GM19324 (cell line): ENCODE results near the gene AP3B1.
"Not testable (repeated sequence)": the region's sequence is repeated elsewhere in the genome, so short reads cannot be mapped to it uniquely, and the experiment has no call there.

Experiments used
- ATAC-seq: cut with Tn5 transposase; IDR thresholded peaks from one replicate; pipeline ENCODE4 v1.9.1; 2021; ENCODE audit warnings: mild to moderate bottlenecking, moderate library complexity; ENCODE audit not compliant: unreplicated experiment, low FRiP score

The AP3B1 gene

GRCh38 chr5:78182838-78183237 is 111.7 kb downstream of the AP3B1 start:
- ATAC-seq, result no peak

GRCh38 chr5:78178356-78178755 is 116.1 kb downstream of the AP3B1 start:
- ATAC-seq, result no peak

GRCh38 chr5:78170335-78170734 is 124.2 kb downstream of the AP3B1 start:
- ATAC-seq, result not testable (repeated sequence)

- no peak for ATAC-seq
Observed at GRCh38 chr5:78162253-78162862, 132.1 kb downstream of the AP3B1 start.

- ATAC-seq, result no peak
Observed at GRCh38 chr5:78157001-78157400, 137.5 kb downstream of the AP3B1 start.

- ATAC-seq, result no peak
Observed at GRCh38 chr5:78151594-78152271, 142.8 kb downstream of the AP3B1 start.

GRCh38 chr5:78137290-78137689 is 157.2 kb downstream of the AP3B1 start:
- ATAC-seq, result no peak

- ATAC-seq, result no peak
Observed at GRCh38 chr5:78133423-78133822, 161.1 kb downstream of the AP3B1 start.

- no peak for ATAC-seq
Observed at GRCh38 chr5:78132507-78132906, 162.0 kb downstream of the AP3B1 start.

GRCh38 chr5:78129597-78129996 is 164.9 kb downstream of the AP3B1 start:
- ATAC-seq, result no peak

GRCh38 chr5:78127875-78128274 is 166.6 kb downstream of the AP3B1 start:
- no peak for ATAC-seq

GRCh38 chr5:78126536-78126935 is 168.0 kb downstream of the AP3B1 start:
- no peak for ATAC-seq

GRCh38 chr5:78116167-78116566 is 178.3 kb downstream of the AP3B1 start:
- ATAC-seq, result no peak

- no peak for ATAC-seq
Observed at GRCh38 chr5:78113689-78114264, 180.7 kb downstream of the AP3B1 start.

GRCh38 chr5:78112931-78113330 is 181.6 kb downstream of the AP3B1 start:
- ATAC-seq, result no peak

- ATAC-seq, result no peak
Observed at GRCh38 chr5:78109891-78110324, 184.6 kb downstream of the AP3B1 start.

- no peak for ATAC-seq
Observed at GRCh38 chr5:78108564-78108963, 185.9 kb downstream of the AP3B1 start.

- no peak for ATAC-seq
Observed at GRCh38 chr5:78103232-78103918, 191.1 kb downstream of the AP3B1 start.

GRCh38 chr5:78102500-78102899 is 192.0 kb downstream of the AP3B1 start:
- no peak for ATAC-seq

- ATAC-seq, result no peak
Observed at GRCh38 chr5:78095125-78095524, 199.4 kb downstream of the AP3B1 start.

GRCh38 chr5:78090002-78090401 is 204.5 kb downstream of the AP3B1 start:
- no peak for ATAC-seq
